Activated CD8-positive, alpha-beta memory T cell treated with anti-CD3 and anti-CD28 coated beads, Interleukin-2, amount 50 U/mL, for 1 hour (primary cell): ENCODE measurements around the gene ANKRD9.

Source experiments
- DNase-seq: peaks from one replicate; pipeline ENCODE4 v3.0.0-alpha.2; 2020; ENCODE audit errors: extremely low read depth

Gene ANKRD9

GRCh38 chr14:102499401-102500157 is 10.0 kb downstream of the ANKRD9 start:
- no peak for DNase-seq

DNA sequence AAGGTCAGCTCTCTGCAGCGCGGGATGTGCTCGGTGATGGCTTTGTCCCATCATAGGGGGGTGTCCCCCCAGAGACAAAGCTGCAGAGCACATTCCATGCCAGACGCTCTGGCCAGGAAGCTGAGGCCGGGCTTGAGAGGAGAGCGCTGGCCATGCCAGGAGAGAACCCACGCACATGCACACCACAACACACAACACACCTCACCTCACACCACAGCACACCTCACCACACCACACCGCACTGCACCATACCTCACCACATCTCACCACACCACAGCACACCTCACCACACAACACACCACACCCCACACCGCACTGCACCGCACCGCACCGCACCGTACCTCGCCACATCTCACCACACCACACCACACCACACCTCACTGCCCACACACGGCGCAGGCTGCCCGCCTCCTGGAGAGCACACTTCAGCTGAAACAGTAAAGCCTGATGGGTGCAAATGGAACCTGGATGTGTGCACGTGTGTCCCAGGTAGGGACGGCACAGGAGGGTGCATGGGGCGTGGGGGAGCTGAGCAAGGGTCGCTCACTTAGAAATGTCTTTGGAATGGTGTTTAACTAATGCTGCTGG is 10.8 kb downstream of the ANKRD9 start:
- no peak for DNase-seq

DNA sequence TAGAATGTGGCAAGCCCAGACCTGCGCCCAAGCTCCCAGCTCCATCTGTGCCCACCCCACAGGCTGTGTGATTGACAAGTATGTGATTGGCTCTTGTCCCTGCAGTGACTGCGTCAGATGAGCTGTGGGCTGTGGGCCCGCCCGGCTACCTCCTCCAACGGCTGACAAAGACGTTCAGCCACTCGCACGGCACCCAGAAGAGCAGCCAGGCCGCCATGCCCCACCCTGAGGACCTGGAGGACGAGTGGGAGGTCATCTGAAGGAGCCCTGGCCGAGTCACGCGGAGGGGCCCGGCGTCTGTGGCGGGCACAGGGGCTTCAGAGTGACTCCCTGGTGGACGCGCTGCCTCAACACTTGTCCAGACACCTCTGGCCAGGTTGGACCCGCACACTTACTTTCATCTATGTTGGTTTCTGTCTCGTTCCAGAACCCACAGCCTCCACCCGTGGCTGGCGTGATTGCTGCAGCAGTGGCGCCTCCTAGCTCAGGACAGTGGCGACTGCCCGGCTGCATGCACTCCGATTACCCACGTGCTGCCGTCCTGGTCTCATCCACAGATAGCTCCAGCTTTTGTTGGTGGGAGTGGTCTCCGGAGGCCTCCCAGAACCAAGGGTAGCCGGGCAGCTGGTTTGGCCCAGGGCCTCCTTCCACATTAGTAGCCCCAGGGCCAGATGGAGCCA is 11.4 kb downstream of the ANKRD9 start:
- DNase-seq = no peak

DNA sequence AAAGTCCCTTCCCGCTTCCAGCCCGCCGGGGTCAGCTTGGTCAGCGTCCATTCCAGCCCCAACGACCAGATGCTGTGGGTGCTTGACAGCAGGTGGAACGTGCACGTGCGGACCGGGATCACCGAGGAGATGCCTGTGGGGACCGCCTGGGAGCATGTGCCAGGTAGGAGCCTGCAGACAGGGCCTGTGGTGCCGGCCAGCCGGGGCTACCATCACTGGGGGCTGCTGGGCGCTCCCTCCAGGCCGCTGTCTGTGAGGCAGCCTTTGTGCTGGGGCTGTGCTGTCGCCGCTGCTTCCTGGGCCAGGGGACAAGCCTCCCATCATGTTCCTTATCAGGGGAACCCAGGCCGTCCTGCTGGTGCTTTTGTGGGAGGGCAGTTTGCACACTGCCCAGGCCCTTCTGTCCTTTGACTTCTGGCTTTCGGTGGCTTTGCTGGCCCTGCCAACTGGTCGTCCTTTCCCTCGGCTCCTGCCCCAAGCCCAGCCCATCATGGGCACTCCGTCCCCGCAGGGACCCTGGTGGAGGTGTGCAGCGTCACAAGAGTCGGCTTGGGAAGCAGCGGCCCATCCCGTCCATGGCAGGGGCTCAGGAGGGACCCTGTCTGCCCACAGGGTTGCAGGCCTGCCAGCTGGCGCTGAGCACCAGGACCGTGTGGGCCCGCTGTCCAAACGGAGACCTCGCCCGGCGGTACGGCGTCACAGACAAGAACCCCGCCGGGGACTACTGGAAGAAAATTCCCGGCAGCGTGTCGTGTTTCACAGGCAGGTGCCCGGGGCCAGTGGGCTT is 12.4 kb downstream of the ANKRD9 start:
- DNase-seq = no peak

- DNase-seq = no peak
Measured at GRCh38 chr14:102496331-102496691, 13.3 kb downstream of the ANKRD9 start.

DNA sequence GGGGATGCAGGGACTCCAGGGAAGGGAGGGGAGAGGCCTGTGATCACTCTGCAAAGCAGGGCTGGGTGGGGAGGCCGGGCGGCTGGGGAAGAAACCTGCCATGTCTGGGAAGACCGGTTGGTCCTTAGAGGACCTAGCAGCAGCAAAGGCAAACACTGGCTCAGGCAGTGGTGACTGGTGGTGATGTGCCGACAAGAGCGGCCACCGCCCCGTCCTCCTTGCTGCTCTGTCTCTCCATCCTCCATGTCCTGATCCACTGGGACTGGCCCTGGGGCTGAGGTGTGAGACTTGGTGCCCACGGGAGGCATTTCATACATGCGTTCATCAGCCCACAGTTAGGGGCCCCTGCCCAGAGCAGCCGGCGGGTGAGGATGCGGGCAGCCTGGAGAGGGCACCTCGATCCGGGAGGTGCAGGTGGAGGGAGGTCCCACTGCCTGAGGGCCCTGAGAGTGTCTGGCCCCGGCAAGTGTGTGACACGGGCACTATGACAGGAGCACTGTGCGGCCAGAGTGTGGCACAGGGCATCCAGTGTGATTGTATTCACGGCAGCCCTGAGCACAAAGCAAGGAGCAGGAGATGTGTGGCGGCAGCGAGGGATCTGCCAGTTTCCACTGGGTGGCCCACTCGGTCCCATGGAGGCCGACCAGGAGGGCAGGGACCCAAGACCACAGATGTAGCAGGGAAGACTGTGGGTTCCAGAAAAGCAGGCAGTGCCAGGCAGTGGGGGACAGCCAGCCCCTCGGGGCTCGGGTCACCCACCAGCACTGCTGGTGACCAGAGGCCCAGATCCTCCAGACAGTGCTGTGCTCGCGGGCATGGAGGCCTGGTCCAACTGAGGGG is 13.9 kb downstream of the ANKRD9 start:
- DNase-seq = no peak

DNA sequence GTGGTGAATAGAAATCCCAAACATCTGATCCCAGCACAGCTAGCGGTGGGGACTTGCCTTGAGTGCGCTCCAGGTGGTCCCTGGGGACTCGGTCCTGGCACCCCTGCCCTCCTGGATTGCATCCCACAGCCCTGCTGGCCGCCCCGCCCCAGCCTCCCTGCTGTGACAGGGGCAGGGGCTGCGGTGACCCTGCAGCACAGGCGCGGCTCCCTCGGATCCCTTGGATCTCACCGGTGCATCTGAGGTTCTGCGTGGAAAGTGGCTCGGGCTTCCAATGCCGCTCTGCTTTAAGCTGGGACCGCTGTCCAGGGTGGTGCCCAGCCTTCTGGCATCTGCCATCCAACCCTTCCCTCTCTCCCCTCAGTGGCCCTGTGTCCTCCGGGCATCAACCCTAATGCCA is 16.0 kb downstream of the ANKRD9 start:
- DNase-seq = no peak

GRCh38 chr14:102493096-102493495 is 16.5 kb downstream of the ANKRD9 start:
- DNase-seq = no peak

DNA sequence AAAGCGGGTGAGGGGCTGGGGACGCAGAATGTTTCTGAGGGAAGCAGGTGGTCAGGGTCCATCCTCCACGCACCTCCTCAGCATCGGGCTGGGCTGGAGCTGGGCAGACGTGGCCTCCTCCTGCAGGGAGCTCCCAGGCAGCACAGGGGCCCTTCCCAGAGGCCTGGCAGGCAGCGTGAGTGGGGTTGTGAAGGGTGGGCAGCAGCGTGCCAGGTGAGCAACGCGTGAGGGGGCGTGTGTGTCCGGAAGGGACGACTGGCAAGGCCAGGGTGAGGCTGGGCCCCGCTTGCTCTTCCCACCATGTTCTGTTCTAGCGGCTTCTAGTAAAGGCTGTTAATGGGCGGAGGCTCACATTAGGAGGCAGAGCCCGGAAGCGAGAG is 17.1 kb downstream of the ANKRD9 start:
- DNase-seq = no peak

DNA sequence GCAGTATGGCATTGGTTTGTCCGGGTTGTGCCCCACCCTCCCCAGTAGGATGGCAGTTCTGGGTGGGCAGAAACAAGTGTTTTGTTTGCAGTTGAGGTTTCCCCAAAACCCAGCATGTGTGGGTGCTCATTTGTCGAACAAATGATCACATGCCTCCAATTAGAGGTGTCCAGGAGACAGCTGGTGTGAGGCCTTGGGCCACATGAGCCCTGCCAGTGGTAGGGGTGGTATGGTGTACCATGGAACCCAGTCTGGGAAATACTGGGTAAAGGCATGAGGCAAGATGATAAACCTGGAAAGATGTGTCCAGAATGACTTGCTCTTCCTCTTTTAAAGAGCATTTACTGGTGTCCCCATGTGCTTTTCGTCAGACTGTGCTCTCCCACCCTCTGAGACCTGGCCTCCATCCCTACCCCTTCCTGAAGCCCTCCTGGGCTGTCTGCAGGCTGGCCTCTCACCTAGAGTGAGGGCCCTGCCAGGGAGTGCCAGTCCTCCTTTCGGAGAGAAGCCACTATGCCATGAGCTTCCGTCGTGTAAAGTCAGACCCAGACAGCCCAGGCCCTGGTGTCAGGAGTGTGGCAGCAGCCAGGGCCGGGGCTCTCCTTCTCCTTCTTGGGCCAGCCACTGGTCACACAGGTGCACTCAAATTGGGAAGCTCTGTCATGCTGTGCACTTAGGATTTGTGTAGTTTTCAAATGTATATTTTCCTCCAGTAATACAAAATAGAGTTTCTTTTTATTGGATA is 17.6 kb downstream of the ANKRD9 start:
- no peak for DNase-seq

DNA sequence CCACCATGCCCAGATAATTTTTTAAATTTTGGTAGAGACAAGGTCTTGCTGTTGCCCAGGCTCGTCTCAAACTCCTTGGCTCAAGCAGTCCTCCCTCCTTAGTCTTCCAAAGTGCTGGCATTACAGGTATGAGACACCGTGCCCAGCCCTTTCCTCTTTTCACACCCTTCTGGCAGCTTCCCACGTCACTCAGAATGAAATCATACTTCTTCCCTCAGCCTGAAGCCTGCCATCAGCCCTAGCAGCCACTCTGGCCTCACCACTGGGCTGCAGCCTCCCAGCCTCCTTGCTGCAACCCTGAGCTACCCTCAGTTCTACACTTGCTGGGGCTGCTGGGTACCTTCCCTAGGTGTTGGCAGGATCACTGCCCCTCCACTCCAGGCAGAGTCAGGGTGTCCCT is 18.2 kb downstream of the ANKRD9 start:
- DNase-seq = no peak

GRCh38 chr14:102490456-102490855 is 19.1 kb downstream of the ANKRD9 start:
- DNase-seq = no peak

GRCh38 chr14:102487204-102487577 is 22.4 kb downstream of the ANKRD9 start:
- DNase-seq = no peak

GRCh38 chr14:102486513-102487203 is 22.9 kb downstream of the ANKRD9 start:
- no peak for DNase-seq

- DNase-seq = no peak
Measured at GRCh38 chr14:102485693-102486512, 23.7 kb downstream of the ANKRD9 start.

GRCh38 chr14:102484316-102484715 is 25.3 kb downstream of the ANKRD9 start:
- DNase-seq = no peak

DNA sequence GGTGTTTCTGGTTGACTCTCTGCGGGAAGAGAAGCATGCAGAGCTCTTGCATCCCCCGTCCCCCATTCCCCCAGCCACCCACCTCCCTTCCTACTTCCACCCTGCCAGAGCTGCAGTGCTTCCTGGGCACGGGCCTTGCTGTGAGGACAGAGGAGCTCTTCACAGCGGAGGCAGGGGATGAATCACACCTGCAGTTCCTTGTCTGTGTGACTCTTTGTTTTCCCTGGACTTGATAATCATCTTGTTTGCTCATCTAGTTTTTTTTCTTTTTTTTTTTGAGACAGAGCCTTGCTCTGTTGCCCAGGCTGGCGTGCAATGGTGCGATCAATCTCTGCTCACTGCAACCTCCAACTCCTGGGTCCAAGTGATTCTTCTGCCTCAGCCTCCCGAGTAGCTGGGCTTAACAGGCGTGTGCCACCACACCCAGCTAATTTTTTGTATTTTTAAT is 27.8 kb downstream of the ANKRD9 start:
- no peak for DNase-seq

DNA sequence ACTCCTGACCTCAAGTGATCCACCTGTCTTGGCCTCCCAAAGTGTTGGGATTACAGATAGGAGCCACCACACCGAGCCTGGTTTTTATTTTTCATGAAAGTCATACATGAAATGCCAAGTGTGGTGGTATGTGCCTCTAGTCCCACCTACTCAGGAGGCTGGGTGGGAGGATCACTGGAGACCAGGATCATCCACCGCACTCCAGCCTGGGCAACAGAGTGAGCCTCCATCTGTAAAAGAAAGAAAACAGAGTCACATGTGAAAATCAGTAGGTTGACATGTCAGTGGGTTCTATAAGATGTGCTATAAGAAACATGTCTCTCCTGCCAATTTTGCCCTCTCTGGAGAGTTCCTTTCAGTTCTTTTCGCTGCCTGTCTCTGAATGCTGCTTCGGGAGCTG is 28.2 kb downstream of the ANKRD9 start:
- DNase-seq = no peak

DNA sequence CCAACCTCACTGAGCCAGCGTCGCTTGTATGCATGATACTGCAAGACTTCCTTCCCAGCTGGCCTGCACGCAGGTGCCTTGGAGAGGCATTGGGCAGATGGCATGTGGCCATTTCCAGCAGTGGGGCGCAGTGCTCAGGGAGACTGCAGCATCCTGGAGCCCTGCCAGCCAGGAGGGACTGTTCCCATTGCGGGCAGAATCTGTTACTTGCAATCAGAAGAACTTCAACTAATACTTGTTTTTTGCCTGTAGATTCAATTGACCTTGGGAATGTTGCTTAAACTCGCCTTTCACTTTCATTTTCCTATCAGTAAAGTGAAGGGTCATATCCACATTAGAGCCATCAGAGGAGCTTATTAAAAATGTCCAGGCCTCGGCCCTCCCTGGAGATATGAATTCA is 29.8 kb downstream of the ANKRD9 start:
- DNase-seq = no peak
